HG03039 (cell line): ENCODE measurements around the gene CYP2B6.
"Not testable (repeated sequence)": the region's sequence is repeated elsewhere in the genome, so short reads cannot be mapped to it uniquely, and the experiment has no call there.

Source experiments
- ATAC-seq: cut with Tn5 transposase; IDR thresholded peaks from one replicate; pipeline ENCODE4 v1.9.1; 2021; ENCODE audit warnings: mild to moderate bottlenecking, moderate library complexity; ENCODE audit not compliant: unreplicated experiment

The CYP2B6 gene

DNA sequence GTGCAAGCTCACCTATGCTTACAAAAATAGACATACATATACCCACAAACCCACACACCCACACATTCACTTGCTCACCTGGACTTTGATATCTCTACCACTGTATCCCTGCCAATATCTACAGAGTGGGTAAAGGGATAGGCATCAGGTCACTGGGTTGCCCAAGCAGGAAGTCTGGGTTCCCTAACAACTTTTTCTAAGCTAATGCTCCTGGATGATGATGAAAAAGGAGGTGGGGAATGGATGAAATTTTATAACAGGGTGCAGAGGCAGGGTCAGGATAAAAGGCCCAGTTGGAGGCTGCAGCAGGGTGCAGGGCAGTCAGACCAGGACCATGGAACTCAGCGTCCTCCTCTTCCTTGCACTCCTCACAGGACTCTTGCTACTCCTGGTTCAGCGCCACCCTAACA is at the start of gene CYP2B6:
TSS of gene CYP2B6 (plus strand) at position 311 of the 410 bp plus-strand sequence. CDS start at position 335, 24 bp downstream.
- ATAC-seq = no peak

- no peak for ATAC-seq
Observed at GRCh38 chr19:40941481-40942219, 49.4 kb upstream of the CYP2B6 start.

DNA sequence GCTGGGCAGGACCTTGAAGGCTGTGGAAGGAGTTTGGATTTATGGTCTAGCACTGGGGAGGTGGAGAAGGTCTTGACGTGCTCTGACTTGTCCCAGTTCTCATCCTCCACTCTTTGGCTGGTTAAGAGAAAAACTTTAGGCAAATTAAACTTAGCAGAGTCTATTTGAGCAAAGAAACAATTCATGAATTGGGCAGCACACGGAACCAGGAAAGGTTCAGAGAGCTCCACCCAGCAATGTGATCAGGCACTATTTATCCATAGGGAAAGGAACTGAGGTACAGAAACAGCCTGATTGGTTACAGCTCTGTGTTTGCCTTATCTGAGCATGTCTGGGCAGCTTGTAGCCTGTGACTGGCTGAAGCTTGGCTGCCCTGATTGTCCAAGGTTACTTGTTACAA is 45.4 kb upstream of the CYP2B6 start:
- ATAC-seq = no peak

- ATAC-seq = no peak
Observed at GRCh38 chr19:40947114-40947513, 44.0 kb upstream of the CYP2B6 start.

- no peak for ATAC-seq
Observed at GRCh38 chr19:40947573-40947972, 43.5 kb upstream of the CYP2B6 start.

DNA sequence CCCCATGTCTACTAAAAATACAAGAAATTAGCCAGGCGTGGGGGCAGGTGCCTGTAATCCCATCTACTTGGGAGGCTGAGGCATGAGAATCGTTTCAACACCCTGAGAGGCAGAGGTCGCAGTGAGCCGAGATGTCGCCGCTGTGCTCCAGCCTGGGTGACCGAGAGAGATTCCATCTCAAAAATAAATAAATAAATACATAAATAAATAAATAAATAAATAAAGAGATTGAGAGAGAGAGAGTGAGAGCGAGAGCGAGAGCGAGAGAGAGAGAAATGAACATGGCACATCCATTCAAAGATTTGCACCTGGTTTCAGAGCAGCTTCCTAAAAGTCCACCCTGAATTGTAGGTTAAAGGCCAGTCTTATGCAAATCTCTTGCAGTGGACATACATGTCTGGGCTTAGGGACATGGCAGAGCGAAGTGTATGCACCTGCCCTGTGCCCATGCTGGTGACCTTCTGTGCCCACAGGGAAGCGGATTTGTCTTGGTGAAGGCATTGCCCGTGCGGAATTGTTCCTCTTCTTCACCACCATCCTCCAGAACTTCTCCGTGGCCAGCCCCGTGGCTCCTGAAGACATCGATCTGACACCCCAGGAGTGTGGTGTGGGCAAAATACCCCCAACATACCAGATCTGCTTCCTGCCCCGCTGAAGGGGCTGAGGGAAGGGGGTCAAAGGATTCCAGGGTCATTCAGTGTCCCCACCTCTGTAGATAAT is 42.3 kb upstream of the CYP2B6 start:
- ATAC-seq = no peak

DNA sequence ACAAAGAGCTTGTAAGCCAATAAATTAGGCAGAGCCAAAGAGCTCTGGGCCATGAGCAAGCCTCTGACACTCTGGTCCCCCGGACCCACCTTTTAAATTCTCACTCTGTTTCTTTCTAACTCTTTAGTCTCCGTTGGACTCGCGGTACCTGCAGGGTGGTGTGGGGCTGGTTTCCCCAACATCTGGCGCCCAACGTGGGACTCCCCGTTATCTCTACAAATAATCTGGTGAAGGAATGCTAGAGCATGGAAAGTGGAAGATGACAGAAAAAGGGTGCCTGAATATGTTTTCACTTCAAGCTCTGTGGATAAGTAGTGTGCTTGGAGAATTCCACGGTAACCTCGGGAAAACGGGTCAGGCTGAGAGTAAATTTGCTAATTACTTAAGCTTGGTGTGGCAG is 36.5 kb upstream of the CYP2B6 start:
- ATAC-seq = no peak

DNA sequence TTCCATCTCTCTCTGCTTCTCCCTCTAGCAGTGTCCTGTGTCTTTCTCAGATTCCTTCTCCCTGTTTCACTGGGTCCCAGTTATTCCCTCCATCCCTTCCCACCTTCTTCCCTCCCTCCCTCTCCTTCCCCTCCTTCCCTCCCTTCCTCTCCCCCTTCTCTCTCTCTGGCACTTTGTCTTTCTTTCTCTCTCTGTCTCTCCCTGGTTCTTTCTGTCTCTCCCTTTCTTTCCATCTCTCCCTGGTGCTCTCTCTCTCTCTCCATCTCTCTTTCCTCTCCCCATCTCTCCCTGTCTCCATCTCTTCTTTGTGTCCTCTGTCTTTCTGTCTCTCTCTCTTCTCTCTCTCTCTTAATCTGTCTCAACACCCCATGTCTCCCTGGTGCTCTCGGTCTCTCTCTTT is 31.7 kb upstream of the CYP2B6 start:
- no peak for ATAC-seq

GRCh38 chr19:40960062-40960685 is 30.9 kb upstream of the CYP2B6 start:
- no peak for ATAC-seq

GRCh38 chr19:40960780-40961179 is 30.3 kb upstream of the CYP2B6 start:
- ATAC-seq = no peak

GRCh38 chr19:40962460-40962961 is 28.6 kb upstream of the CYP2B6 start:
- no peak for ATAC-seq

DNA sequence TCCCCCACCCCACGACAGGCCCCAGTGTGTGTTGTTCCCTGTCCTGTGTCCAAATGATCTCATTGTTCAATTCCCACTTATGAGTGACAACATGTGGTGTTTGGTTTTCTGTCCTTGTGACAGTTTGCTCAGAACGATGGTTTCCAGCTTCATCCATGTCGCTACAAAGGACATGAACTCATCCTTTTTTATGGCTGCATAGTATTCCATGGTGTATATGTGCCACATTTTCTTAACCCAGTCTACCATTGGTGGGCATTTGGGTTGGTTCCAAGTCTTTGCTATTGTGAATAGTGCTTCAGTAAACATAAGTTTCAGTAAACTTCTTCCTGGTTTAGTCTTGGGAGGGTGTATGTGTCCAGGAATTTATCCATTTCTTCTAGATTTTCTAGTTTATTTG is 26.7 kb upstream of the CYP2B6 start:
- ATAC-seq = not testable (repeated sequence)

- ATAC-seq = not testable (repeated sequence)
Observed at GRCh38 chr19:40965351-40965750, 25.7 kb upstream of the CYP2B6 start.

GRCh38 chr19:40966591-40966990 is 24.5 kb upstream of the CYP2B6 start:
- ATAC-seq = not testable (repeated sequence)

GRCh38 chr19:40968065-40968464 is 23.0 kb upstream of the CYP2B6 start:
- ATAC-seq = not testable (repeated sequence)

DNA sequence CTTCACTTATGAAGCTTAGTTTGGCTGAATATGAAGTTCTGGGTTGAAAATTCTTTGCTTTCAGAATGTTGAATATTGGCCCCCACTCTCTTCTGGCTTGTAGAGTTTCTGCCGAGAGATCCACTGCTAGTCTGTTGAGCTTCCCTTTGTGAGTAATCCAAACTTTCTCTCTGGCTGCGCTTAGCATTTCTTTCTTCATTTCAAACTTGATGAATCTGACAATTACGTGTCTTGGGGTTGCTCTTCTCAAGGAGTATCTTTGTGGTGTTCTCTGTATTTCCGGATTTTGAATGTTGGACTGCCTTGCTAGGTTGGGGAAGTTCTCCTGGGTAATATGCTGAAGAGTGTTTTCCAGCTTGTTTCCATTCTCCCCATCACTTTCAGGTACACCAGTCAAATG is 21.4 kb upstream of the CYP2B6 start:
- not testable (repeated sequence) for ATAC-seq

DNA sequence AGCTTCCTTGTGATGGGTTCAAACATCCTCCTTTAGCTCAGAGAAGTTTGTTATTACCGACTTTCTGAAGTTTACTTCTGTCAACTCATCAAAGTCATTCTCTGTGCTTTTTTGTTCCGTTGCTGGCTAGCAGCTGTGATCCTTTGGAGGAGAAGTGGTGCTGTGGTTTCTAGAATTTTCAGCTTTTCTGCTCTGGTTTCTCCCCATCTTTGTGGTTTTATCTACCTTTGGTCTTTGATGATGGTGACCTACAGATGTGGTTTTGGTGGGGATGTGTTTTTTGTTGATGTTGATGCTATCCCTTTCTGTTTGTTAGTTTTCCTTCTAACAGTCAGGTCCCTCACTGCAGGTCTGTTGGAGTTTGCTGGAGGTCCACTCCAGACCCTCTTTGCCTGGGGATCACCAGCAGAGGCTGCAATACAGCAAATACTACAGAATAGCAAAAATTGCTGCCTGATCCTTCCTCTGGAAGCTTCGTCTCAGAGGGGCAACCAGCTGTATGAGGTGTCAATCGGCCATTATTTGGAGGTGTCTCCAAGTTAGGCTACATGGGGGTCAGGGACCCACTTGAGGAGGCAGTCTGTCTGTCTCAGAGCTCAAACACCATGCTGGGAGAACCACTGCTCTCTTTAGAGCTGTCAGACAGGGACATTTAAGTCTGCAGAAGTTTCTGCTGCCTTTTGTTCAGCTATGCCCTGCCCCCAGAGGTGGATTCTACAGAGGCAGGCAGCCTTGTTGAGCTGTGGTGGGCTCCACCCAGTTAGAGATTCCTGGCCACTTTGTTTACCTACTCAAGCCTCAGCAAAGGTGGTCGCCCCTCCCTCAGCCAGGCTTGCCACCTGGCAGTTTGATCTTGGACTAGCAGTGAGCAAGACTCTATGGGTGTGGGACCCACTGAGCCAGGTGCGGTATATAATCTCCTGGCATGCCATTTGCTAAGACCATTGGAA is 20.4 kb upstream of the CYP2B6 start:
- not testable (repeated sequence) for ATAC-seq

DNA sequence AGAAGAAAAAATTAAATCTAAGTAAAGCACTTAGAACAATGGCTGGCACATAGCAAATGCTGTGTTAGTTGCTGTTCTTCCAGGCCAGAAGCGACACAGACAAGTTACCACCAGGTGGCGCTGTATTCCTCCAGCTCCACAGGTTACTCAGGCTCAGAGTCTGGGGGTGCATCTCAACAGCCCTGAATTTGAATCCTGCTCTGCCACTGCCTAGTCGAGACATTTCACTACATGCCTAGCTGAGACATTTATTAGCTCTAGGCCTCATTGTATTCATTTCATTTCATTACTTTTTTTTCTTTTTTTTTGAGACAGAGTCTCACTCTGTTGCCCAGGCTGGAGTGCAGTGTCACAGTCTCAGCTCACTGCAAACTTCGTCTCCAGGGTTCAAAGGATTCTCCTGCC is 16.4 kb upstream of the CYP2B6 start:
- ATAC-seq = no peak

DNA sequence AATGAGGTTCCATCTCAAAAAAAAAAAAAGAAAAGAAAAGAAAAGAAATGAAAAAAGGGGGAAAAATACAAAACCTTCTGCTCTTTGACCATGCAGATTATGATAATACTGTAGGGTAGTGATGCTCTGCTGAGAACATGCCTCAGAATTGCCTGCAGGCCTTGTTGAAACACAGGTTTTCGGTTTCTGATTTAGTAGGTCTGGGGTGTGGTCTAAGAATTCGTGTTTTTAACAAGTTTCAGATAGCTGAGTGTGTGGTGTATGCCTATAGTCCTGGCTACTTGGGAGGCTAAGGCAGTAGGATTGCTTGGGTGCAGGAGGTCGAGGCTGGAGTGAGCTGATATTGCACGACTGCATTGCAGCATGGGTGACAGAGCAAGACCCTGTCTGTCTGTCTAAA is 14.9 kb upstream of the CYP2B6 start:
- no peak for ATAC-seq

- no peak for ATAC-seq
Observed at GRCh38 chr19:40976724-40977123, 14.4 kb upstream of the CYP2B6 start.

- ATAC-seq = not testable (repeated sequence)
Observed at GRCh38 chr19:40979759-40980158, 11.3 kb upstream of the CYP2B6 start.
